ENCODE measurements around the gene RBFOX2. TPM values are rescaled to one million over a fixed set of nuclear protein-coding genes. Genes with fewer than 3 reads are reported as not detected.

The RBFOX2 gene
- polyA plus RNA-seq, 2 of the 4 experiments (the other 2 are of a cell fraction) = 30.3 to 77.7 TPM

DNA sequence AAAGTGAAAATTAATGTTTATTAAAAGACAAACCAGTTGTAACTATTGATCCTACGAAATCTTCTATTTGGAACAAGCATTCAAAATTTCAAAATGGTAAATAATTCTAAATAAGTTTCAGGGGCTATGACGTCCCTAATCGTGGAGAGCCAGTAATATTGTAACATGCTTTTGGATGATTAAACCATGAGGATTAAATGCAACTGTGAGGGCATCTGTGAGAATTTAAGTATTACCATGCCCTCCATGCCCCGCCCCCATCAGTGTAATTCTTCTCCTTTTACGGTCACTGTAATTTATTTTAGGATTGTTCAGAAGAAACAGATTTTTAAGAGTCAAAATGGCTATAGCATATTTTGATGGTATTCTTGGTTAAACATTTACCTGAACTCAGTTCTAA, 177.8 kb downstream of the RBFOX2 start:
- H3K4me1 ChIP-seq = peaks cover 35% of the 10 kb centered on the region
- ATAC-seq (no peak), FAIRE-seq (no peak), DNase-seq (ENCODE audit: low read depth in 1 of 2, low spot score in 1 of 2) (no peak)
- ChIA-PET CTCF (no interaction called here), POLR2A (no interaction called here)
- TF ChIP-seq NR3C1 (IDR thresholded peaks at IDR 0.05) (no peak), EHF (CRISPR knock-in tag; IDR thresholded peaks at IDR 0.05) (no peak), MAZ (IDR thresholded peaks at IDR 0.05; ENCODE audit: borderline replicate concordance, low read depth, low read length) (no peak), ESRRA (IDR thresholded peaks at IDR 0.05; ENCODE audit: borderline replicate concordance, low read length) (no peak), MAX (IDR thresholded peaks at IDR 0.05) (no peak), PHF8 (IDR thresholded peaks at IDR 0.05; ENCODE audit: borderline replicate concordance, low read depth) (no peak), CEBPB (IDR thresholded peaks at IDR 0.05) (no peak), HOXB5 (CRISPR knock-in tag; IDR thresholded peaks at IDR 0.05) (no peak)
- TF ChIP-seq, protein P1, sequence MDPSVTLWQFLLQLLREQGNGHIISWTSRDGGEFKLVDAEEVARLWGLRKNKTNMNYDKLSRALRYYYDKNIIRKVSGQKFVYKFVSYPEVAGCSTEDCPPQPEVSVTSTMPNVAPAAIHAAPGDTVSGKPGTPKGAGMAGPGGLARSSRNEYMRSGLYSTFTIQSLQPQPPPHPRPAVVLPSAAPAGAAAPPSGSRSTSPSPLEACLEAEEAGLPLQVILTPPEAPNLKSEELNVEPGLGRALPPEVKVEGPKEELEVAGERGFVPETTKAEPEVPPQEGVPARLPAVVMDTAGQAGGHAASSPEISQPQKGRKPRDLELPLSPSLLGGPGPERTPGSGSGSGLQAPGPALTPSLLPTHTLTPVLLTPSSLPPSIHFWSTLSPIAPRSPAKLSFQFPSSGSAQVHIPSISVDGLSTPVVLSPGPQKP (IDR thresholded peaks at IDR 0.05; ENCODE audit: low read depth, low read length) = no peak
- TF ChIP-seq, protein P2, sequence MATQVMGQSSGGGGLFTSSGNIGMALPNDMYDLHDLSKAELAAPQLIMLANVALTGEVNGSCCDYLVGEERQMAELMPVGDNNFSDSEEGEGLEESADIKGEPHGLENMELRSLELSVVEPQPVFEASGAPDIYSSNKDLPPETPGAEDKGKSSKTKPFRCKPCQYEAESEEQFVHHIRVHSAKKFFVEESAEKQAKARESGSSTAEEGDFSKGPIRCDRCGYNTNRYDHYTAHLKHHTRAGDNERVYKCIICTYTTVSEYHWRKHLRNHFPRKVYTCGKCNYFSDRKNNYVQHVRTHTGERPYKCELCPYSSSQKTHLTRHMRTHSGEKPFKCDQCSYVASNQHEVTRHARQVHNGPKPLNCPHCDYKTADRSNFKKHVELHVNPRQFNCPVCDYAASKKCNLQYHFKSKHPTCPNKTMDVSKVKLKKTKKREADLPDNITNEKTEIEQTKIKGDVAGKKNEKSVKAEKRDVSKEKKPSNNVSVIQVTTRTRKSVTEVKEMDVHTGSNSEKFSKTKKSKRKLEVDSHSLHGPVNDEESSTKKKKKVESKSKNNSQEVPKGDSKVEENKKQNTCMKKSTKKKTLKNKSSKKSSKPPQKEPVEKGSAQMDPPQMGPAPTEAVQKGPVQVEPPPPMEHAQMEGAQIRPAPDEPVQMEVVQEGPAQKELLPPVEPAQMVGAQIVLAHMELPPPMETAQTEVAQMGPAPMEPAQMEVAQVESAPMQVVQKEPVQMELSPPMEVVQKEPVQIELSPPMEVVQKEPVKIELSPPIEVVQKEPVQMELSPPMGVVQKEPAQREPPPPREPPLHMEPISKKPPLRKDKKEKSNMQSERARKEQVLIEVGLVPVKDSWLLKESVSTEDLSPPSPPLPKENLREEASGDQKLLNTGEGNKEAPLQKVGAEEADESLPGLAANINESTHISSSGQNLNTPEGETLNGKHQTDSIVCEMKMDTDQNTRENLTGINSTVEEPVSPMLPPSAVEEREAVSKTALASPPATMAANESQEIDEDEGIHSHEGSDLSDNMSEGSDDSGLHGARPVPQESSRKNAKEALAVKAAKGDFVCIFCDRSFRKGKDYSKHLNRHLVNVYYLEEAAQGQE (IDR thresholded peaks at IDR 0.05) = no peak
- no peaks in the 10 kb centered on the region for H3K9me3 ChIP-seq
- WGBS (ENCODE audit: missing lambda C conversion rate) = 88% methylated on average over 5 of the region's 5 CpGs
- no peak overlapping the region for H3K4me3 ChIP-seq
- H3K4me2 ChIP-seq = no peak overlapping the region
- no peak overlapping the region for H3K27ac ChIP-seq

- peak overlapping the region; percentile 77 for H3K4me2 ChIP-seq
- no peak for ATAC-seq
- peaks cover 64% of the 10 kb centered on the region for H3K4me1 ChIP-seq
- H3K9me3 ChIP-seq = no peaks in the 10 kb centered on the region
- no peak overlapping the region for H3K4me3 ChIP-seq
- DNase-seq (ENCODE audit: low read depth in 1 of 2, low spot score in 1 of 2) = no peak
- FAIRE-seq = no peak
- WGBS (ENCODE audit: missing lambda C conversion rate) = 7% methylated on average over 1 of the region's 1 CpG
- ChIA-PET POLR2A (no interaction called here), CTCF (interaction anchor here (1.9 kb wide), 1 partner anchor 277 kb away, joined by 5 read pairs; no protein-coding TSS in a partner anchor)
- TF ChIP-seq RAD21 (conservative IDR thresholded peaks at IDR 0.05 in 1 of 2, IDR thresholded peaks at IDR 0.05 in 1 of 2) (no peak), RARB (CRISPR knock-in tag; IDR thresholded peaks at IDR 0.05) (no peak), MAFK (IDR thresholded peaks at IDR 0.05; ENCODE audit: partially characterized antibody) (no peak)
- peak overlapping the region; percentile 63 to 70 for H3K27ac ChIP-seq
Measured at GRCh38 chr22:35846804-35847203, 181.8 kb downstream of the RBFOX2 start.

DNA sequence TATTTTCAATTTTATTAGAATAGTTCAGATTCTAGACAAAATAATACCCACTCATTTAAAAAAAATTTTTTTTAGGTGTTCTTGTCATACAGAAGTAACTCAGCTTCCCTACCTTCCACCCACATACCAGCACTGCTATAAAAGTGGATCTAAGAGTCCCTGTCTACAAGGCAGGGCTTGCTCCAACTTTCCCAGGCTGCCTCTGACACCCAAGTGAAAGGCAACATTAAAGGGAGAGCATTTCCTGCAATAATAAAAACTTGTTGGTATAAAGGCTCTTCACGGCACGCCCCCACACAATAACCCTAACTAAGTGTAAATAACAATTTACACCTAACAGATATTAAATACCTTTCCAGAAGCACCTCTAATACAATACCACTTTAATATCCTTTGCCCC, 183.7 kb downstream of the RBFOX2 start:
- FAIRE-seq (no peak), ATAC-seq (no peak), DNase-seq (ENCODE audit: low read depth in 1 of 2, low spot score in 1 of 2) (no peak)
- POLR2A ChIA-PET = no interaction called here
- H3K4me1 ChIP-seq = peaks cover 65% of the 10 kb centered on the region
- 0 out of 6 replicates have a peak overlapping the region, but pooled peaks of 1 of the 2 experiments have one; percentile 18 for H3K27ac ChIP-seq
- 90% methylated on average over 2 of the region's 2 CpGs for WGBS (ENCODE audit: missing lambda C conversion rate)
- TF ChIP-seq RNF2 (IDR thresholded peaks at IDR 0.05; ENCODE audit: borderline replicate concordance, low read depth) = no peak
- TF ChIP-seq EHF (CRISPR knock-in tag; IDR thresholded peaks at IDR 0.05) = no peak
- TF ChIP-seq RAD21 (conservative IDR thresholded peaks at IDR 0.05 in 1 of 2, IDR thresholded peaks at IDR 0.05 in 1 of 2) = no peak
- TF ChIP-seq EHMT2 (IDR thresholded peaks at IDR 0.05; ENCODE audit: low read depth) = no peak
- no peak for TF ChIP-seq TP53 (CRISPR knock-in tag; IDR thresholded peaks at IDR 0.05)
- TF ChIP-seq MAFK (IDR thresholded peaks at IDR 0.05; ENCODE audit: partially characterized antibody) = no peak
- no peak for TF ChIP-seq HDAC2 (IDR thresholded peaks at IDR 0.05)
- CTCF ChIA-PET = no interaction called here
- H3K4me2 ChIP-seq = no peak overlapping the region
- H3K9me3 ChIP-seq = no peaks in the 10 kb centered on the region
- H3K4me3 ChIP-seq = no peak overlapping the region
